Chondrocyte (in vitro differentiated cells): ENCODE results near the gene ADAMTS16. TPM values are rescaled to one million over a fixed set of nuclear protein-coding genes. Genes with fewer than 3 reads are reported as not detected.
A peak's percentile ranks its signal among the peaks of the same experiment; 100 is the strongest.

Experiments
- DNase-seq: peaks from one replicate; pipeline ENCODE4 v3.0.0; 2021; ENCODE audit warnings: mixed read lengths, low spot score
- H3K27ac Mint-ChIP-seq: one replicate; pipeline ENCODE4 v1.8.0; 2021; ENCODE audit warnings: mild to moderate bottlenecking, moderate library complexity, mixed read lengths; ENCODE audit not compliant: unreplicated experiment
- H3K27me3 Mint-ChIP-seq: 2 replicates; pipeline ENCODE4 v1.8.0; 2021; ENCODE audit warnings: low read depth, mixed read lengths
- H3K36me3 Mint-ChIP-seq: 2 replicates; pipeline ENCODE4 v1.8.0; 2021; ENCODE audit warnings: low read depth, mixed read lengths
- H3K4me1 Mint-ChIP-seq: 2 replicates; pipeline ENCODE4 v1.8.0; 2021; ENCODE audit warnings: low read depth, mild to moderate bottlenecking, mixed read lengths
- H3K4me3 Mint-ChIP-seq: one replicate; pipeline ENCODE4 v1.8.0; 2021; ENCODE audit warnings: mild to moderate bottlenecking, moderate library complexity, mixed read lengths; ENCODE audit not compliant: unreplicated experiment
- H3K9me3 Mint-ChIP-seq: 2 replicates; pipeline ENCODE4 v1.8.0; 2021; ENCODE audit warnings: low read depth, mixed read lengths
- total RNA-seq: library from RNA; stranded (reverse); gene quantifications from 3 replicates; pipeline ENCODE4 v1.2.1, GENCODE V29; 2021
- TF ChIP-seq, protein P1 (sequence below): fragments of 200-600 bp; sonication (generic); IDR thresholded peaks from 2 replicates; pipeline ENCODE4 v1.5.0; 2021; ENCODE audit warnings: antibody characterized with exemption, mild to moderate bottlenecking, moderate library complexity

The ADAMTS16 gene
- total RNA-seq, 1 donor from 2014 or later: 12.5 TPM

DNA sequence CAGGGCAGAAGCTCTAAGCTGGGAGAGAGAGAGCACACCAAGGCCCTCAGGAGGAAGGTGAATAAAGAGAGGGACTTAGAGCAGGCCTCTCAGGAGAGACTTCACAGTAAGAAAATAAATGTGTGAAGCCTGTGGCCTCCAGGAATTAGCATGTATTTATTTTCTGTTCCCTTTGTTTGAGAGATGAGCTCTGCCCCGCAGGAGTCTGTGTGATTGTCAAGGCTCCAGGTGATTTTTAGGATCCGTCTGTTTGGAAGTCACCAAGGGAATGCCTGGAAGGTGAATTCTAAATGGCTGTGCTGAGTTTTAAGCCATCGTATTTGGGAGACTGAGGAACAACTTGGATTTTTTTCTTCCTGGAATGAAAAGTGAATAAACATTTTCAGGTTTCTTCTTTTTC lies 174.0 kb downstream of the ADAMTS16 start:
- Mint-ChIP-seq H3K27ac (peak overlapping the region; percentile 80), H3K9me3 (no peaks in the 10 kb centered on the region)

DNA sequence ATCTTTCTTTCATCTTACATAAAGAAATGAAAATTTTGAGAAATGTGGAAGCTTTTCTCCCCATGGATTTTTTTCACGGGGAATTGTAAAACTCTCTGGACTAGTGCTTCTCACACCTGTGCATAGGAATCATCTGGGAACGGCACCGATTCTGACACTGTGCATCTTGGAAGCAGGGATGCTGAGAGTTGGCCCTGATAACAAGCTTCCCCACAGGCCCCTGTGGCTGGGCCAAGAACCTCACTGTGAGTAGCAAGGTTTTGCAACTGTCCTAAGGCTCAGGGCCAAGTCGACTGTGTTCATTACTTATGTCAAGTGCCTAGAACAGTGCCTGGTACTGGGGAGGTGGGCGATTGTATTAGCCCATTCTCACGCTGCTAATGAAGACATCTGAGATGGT lies 174.5 kb downstream of the ADAMTS16 start:
- Mint-ChIP-seq H3K4me1 (peaks cover 67% of the 10 kb centered on the region), H3K9me3 (no peaks in the 10 kb centered on the region), H3K27me3 (no peaks in the 10 kb centered on the region), H3K27ac (peak overlapping the region; percentile 81), H3K36me3 (peaks cover under 1% of the 10 kb centered on the region), H3K4me3 (no peak overlapping the region)
- no peak for DNase-seq
- TF ChIP-seq, protein P1, sequence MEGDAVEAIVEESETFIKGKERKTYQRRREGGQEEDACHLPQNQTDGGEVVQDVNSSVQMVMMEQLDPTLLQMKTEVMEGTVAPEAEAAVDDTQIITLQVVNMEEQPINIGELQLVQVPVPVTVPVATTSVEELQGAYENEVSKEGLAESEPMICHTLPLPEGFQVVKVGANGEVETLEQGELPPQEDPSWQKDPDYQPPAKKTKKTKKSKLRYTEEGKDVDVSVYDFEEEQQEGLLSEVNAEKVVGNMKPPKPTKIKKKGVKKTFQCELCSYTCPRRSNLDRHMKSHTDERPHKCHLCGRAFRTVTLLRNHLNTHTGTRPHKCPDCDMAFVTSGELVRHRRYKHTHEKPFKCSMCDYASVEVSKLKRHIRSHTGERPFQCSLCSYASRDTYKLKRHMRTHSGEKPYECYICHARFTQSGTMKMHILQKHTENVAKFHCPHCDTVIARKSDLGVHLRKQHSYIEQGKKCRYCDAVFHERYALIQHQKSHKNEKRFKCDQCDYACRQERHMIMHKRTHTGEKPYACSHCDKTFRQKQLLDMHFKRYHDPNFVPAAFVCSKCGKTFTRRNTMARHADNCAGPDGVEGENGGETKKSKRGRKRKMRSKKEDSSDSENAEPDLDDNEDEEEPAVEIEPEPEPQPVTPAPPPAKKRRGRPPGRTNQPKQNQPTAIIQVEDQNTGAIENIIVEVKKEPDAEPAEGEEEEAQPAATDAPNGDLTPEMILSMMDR: no peak

More for the DNA sequence above, 174.0 kb downstream of the ADAMTS16 start:
- no peak overlapping the region for H3K4me3 Mint-ChIP-seq
- H3K27me3 Mint-ChIP-seq: no peaks in the 10 kb centered on the region
- TF ChIP-seq, protein P1: no peak
- no peak for DNase-seq
- peaks cover 62% of the 10 kb centered on the region for H3K4me1 Mint-ChIP-seq
- peaks cover 1% of the 10 kb centered on the region for H3K36me3 Mint-ChIP-seq

DNA sequence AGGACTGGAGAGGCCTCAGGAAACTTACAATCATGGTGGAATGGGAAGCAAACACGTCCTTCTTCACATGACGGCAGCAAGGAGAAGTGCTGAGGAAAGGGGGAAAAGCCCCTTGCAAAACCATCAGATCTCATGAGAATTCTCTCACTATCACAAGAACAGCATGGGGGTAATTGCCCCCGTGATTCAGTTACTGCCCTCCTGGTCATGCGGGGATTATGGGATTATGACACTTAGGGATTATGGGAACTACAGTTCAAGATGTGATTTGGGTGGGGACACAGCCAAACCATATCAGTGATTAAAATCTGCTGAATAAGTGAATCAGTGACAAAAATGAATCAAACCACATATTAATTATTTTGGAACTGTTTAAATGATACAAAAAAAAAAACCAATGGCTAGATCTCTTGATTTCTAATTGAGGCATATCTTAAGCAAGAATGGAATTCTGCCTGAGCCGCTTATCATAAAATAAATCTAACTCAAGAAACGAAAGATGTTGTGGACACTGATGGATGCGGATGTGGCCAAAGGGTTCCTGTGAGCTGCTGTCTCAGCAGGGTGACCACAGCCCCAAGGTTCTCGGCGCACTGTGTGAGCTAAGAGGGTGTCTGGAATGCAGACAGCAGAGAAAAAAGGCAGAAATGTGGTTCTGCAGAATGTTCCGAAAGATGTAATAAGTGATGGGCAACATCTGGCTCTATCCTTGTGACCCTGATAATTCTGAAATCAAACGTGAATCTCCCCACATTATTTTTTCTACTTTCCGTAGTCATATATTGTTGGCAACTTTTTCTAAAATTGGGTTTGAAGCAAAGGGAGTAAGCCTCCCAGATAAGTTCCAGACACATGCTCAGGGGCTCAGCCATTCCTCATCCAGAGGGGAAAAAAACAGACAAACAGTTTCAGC lies 175.2 kb downstream of the ADAMTS16 start:
- Mint-ChIP-seq H3K27ac (peak overlapping the region; percentile 81), H3K4me1 (peaks cover 73% of the 10 kb centered on the region), H3K4me3 (no peak overlapping the region), H3K27me3 (no peaks in the 10 kb centered on the region), H3K9me3 (no peaks in the 10 kb centered on the region), H3K36me3 (no peaks in the 10 kb centered on the region)
- no peak for DNase-seq
- TF ChIP-seq, protein P1: no peak

DNA sequence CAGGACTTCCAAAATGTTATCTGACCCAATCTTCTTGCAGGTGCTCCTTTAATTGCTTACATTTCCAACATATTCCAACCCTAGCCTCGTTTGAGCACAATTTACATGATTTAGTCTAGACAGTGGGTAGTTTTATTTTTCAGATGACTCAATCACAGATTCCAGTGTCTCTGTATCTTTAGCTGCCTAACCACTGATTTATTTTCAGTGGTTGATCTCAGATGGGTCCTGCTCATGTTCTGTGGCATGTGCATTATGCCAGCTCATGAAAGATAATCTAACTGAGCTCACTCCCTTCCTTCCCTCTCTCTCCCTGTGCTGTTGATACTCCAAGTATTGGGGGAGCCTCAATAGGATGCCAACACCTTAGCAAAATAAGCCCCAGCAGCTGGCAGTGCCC lies 176.2 kb downstream of the ADAMTS16 start:
- H3K4me1 Mint-ChIP-seq: peaks cover 75% of the 10 kb centered on the region
- no peaks in the 10 kb centered on the region for H3K36me3 Mint-ChIP-seq
- H3K27me3 Mint-ChIP-seq: no peaks in the 10 kb centered on the region
- H3K9me3 Mint-ChIP-seq: no peaks in the 10 kb centered on the region
- no peak overlapping the region for H3K4me3 Mint-ChIP-seq
- DNase-seq: no peak
- TF ChIP-seq, protein P1: no peak
- H3K27ac Mint-ChIP-seq: peak overlapping the region; percentile 81

DNA sequence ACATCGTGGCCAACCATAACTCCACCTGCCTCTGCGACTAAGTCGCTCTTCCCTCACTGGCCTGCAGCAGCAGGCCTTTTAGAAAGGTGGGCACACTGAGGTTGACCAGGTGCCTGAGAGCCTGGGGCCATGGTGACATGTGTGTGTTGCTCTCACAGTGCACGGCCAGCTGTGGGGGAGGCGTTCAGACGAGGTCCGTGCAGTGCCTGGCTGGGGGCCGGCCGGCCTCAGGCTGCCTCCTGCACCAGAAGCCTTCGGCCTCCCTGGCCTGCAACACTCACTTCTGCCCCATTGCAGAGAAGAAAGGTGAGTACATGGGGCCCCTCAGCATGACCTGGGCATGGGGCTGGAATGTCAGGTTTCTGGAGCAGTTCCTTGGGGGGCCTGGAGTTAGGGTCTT lies 177.8 kb downstream of the ADAMTS16 start:
- Mint-ChIP-seq H3K4me3 (no peak overlapping the region), H3K4me1 (peaks cover 65% of the 10 kb centered on the region), H3K9me3 (peaks cover 3% of the 10 kb centered on the region), H3K27ac (no peak overlapping the region), H3K27me3 (no peaks in the 10 kb centered on the region), H3K36me3 (no peaks in the 10 kb centered on the region)
- no peak for DNase-seq
- TF ChIP-seq, protein P1: no peak
